Endodermal cell (in vitro differentiated cells): ENCODE measurements around the gene RBM4. TPM values are rescaled to one million over a fixed set of nuclear protein-coding genes. Genes with fewer than 3 reads are reported as not detected.
"Not testable (repeated sequence)": the region's sequence is repeated elsewhere in the genome, so short reads cannot be mapped to it uniquely, and the experiment has no call there.

Experiments
- DNase-seq: peaks from one replicate; pipeline ENCODE4 v3.0.0-alpha.2; 2017
- H3K27ac ChIP-seq: 2 replicates; pipeline ENCODE4 v1.5.1; 2013; ENCODE audit warnings: mild to moderate bottlenecking, low read depth, low read length, moderate library complexity
- H3K27me3 ChIP-seq: 2 replicates; pipeline ENCODE4 v1.6.1; 2013; ENCODE audit warnings: mild to moderate bottlenecking, low read length, moderate library complexity; ENCODE audit not compliant: insufficient read depth, control insufficient read depth, poor library complexity, severe bottlenecking
- H3K36me3 ChIP-seq: 2 replicates; pipeline ENCODE4 v1.7.0; 2013; ENCODE audit warnings: mild to moderate bottlenecking, low read length, moderate library complexity; ENCODE audit not compliant: control insufficient read depth, insufficient read depth
- H3K4me1 ChIP-seq: one replicate; pipeline ENCODE4 v1.7.0; 2013; ENCODE audit warnings: low read length; ENCODE audit not compliant: control insufficient read depth, insufficient read depth
- H3K4me3 ChIP-seq: 2 replicates; pipeline ENCODE4 v1.5.1; 2013; ENCODE audit warnings: mild to moderate bottlenecking, low read length, moderate library complexity
- H3K9ac ChIP-seq: 2 replicates; pipeline ENCODE4 v1.6.1; 2013; ENCODE audit warnings: mild to moderate bottlenecking, low read length, moderate library complexity; ENCODE audit not compliant: poor library complexity, severe bottlenecking; ENCODE audit errors: extremely low read depth
- H3K9me3 ChIP-seq: 2 replicates; pipeline ENCODE4 v1.6.1; 2013; ENCODE audit warnings: mild to moderate bottlenecking, low read length, moderate library complexity; ENCODE audit not compliant: control insufficient read depth
- H3K27ac Mint-ChIP-seq: 2 replicates; pipeline ENCODE4 v1.8.0; 2020; ENCODE audit warnings: mixed read lengths
- H3K27me3 Mint-ChIP-seq: 2 replicates; pipeline ENCODE4 v1.8.0; 2021; ENCODE audit warnings: mild to moderate bottlenecking, mixed read lengths; ENCODE audit not compliant: insufficient read depth
- H3K36me3 Mint-ChIP-seq: 2 replicates; pipeline ENCODE4 v1.8.0; 2020; ENCODE audit warnings: low read depth, mixed read lengths
- H3K4me1 Mint-ChIP-seq: 2 replicates; pipeline ENCODE4 v1.8.0; 2020; ENCODE audit warnings: mixed read lengths
- H3K4me3 Mint-ChIP-seq: 2 replicates; pipeline ENCODE4 v1.8.0; 2020; ENCODE audit warnings: mild to moderate bottlenecking, moderate library complexity, mixed read lengths
- H3K9me3 Mint-ChIP-seq: 2 replicates; pipeline ENCODE4 v1.8.0; 2020; ENCODE audit warnings: mild to moderate bottlenecking, mixed read lengths
- CTCF ChIP-seq: fragments of 200-600 bp; sonication (generic); conservative IDR thresholded peaks from 2 replicates; pipeline ENCODE4 v1.5.0; 2021; ENCODE audit warnings: antibody characterized with exemption, mild to moderate bottlenecking
- WGBS, 2 experiments: methylation state at CpG; one replicate each; pipeline versions ENCODE4 v1.1.5 to v1.1.7; 2013; ENCODE audit warnings: missing lambda C conversion rate in 2 of 2, mixed read lengths in 1 of 2; ENCODE audit not compliant: insufficient coverage in 1 of 2, insufficient read length in 1 of 2; 5-methylcytosine and 5-hydroxymethylcytosine counted together
- long read RNA-seq, 4 experiments: library from polyadenylated mRNA in 2 of 4; library from RNA in 1 of 4; library from capped mRNA in 1 of 4; stranded (forward) in 3 of 4; unstranded in 1 of 4; transcript quantifications; one replicate each; pipeline ENCODE4 v2.0.0, GENCODE V29; 2020 to 2021; ENCODE audit warnings: inconsistent platforms in 1 of 4
- polyA plus RNA-seq, 2 experiments: library from polyadenylated mRNA; stranded (reverse); fragments of 50-300 nt; gene quantifications; one replicate each; pipeline ENCODE4 v1.2.3, GENCODE V29; 2013
- total RNA-seq, 2 donors: library from RNA; stranded (reverse); fragmentation: NEBNext Ultra II Directional in 1 of 2; extraction: Animal tissue kit (Norgen Biotek cat#: 25700) in 1 of 2; gene quantifications; 2 replicates in 1 of 2; 3 replicates in 1 of 2; pipeline ENCODE4 v1.2.1, GENCODE V29; 2021

Gene RBM4
- 100 to 1,000 TPM; 151 to 191 TPM for total RNA-seq
- 176 TPM for polyA plus RNA-seq (2013, experiment 1 of 2)
- 157 TPM for polyA plus RNA-seq (2013, experiment 2 of 2)
- long read RNA-seq, experiment 1, transcript RBM4-205 (3 exons, 2,321 nt) = minor isoform, 11 of 61 reads
- long read RNA-seq, experiment 1, transcript RBM4-201 (4 exons, 1,694 nt) = major isoform, 21 of 61 reads
- long read RNA-seq, experiment 1, transcript RBM4-203 (3 exons, 921 nt) = minor isoform, 12 of 61 reads
- long read RNA-seq, experiment 1, partial matches to known transcripts = 5 of 61 reads
- long read RNA-seq, experiment 1, other reads (novel, unspliced or antisense) = 2 of 61 reads
- long read RNA-seq, experiment 2, transcript RBM4-202 (3 exons, 3,029 nt) = minor isoform, 6 of 95 reads
- long read RNA-seq, experiment 2, transcript RBM4-203 (3 exons, 921 nt) = minor isoform, 13 of 95 reads
- long read RNA-seq, experiment 2, transcript RBM4-204 (4 exons, 1,763 nt) = minor isoform, 7 of 95 reads
- long read RNA-seq, experiment 2, transcript RBM4-201 (4 exons, 1,694 nt) = major isoform, 45 of 95 reads
- long read RNA-seq, experiment 2, partial matches to known transcripts = 2 of 95 reads
- long read RNA-seq, experiment 2, other reads (novel, unspliced or antisense) = 11 of 95 reads
- long read RNA-seq, experiment 3, transcript RBM4-203 (3 exons, 921 nt) = minor isoform, 26 of 502 reads
- long read RNA-seq, experiment 3, transcript RBM4-206 (2 exons, 1,548 nt) = minor isoform, 23 of 502 reads
- long read RNA-seq, experiment 3, transcript RBM4-204 (4 exons, 1,763 nt) = minor isoform, 43 of 502 reads
- long read RNA-seq, experiment 3, transcript RBM4-201 (4 exons, 1,694 nt) = major isoform, 354 of 502 reads
- long read RNA-seq, experiment 3, partial matches to known transcripts = 8 of 502 reads
- long read RNA-seq, experiment 3, other reads (novel, unspliced or antisense) = 15 of 502 reads
- long read RNA-seq, experiment 4, transcript RBM4-201 (4 exons, 1,694 nt) = major isoform, 127 of 311 reads
- long read RNA-seq, experiment 4, transcript RBM4-203 (3 exons, 921 nt) = minor isoform, 63 of 311 reads
- long read RNA-seq, experiment 4, transcript RBM4-205 (3 exons, 2,321 nt) = minor isoform, 33 of 311 reads
- long read RNA-seq, experiment 4, transcript RBM4-206 (2 exons, 1,548 nt) = minor isoform, 25 of 311 reads
- long read RNA-seq, experiment 4, partial matches to known transcripts = 11 of 311 reads
- long read RNA-seq, experiment 4, other reads (novel, unspliced or antisense) = 20 of 311 reads

- Mint-ChIP-seq H3K4me3 (peak within 1 kb of the TSS; percentile 99), H3K27ac (peak within 1 kb of the TSS; percentile 100), H3K36me3 (peaks cover 63% of the 10 kb centered on the region), H3K27me3 (no peaks in the 10 kb centered on the region), H3K4me1 (peaks cover 50% of the 10 kb centered on the region), H3K9me3 (peaks cover 2% of the 10 kb centered on the region)
- DNase-seq = peak; percentile 99
- 0% methylated on average over 48 to 63 of the region's 63 CpGs for WGBS, 2 experiments
- peaks cover 63% of the 10 kb centered on the region for H3K36me3 ChIP-seq
- peak within 1 kb of the TSS; percentile 99 for H3K9ac ChIP-seq
- H3K4me3 ChIP-seq = peak within 1 kb of the TSS; percentile 100
- no peaks in the 10 kb centered on the region for H3K27me3 ChIP-seq
- peak within 1 kb of the TSS; percentile 96 for H3K27ac ChIP-seq
- no peaks in the 10 kb centered on the region for H3K4me1 ChIP-seq
- peak; percentile 14 for TF ChIP-seq CTCF
- no peaks in the 10 kb centered on the region for H3K9me3 ChIP-seq
Observed at GRCh38 chr11:66638177-66639065, at the start of gene RBM4. Gene RBM4, plus strand, starts transcription at chr11:66638703. Its CDS starts 1,009 bp downstream, at chr11:66639712.

GRCh38 chr11:66589315-66589714 is 49.2 kb upstream of the RBM4 start:
- not testable (repeated sequence) for H3K27ac Mint-ChIP-seq, H3K36me3 Mint-ChIP-seq, H3K27me3 ChIP-seq, H3K4me3 Mint-ChIP-seq, DNase-seq, H3K36me3 ChIP-seq, H3K4me3 ChIP-seq, H3K4me1 ChIP-seq, H3K9ac ChIP-seq, H3K27ac ChIP-seq
- H3K9me3 Mint-ChIP-seq = peaks cover 57% of the 10 kb centered on the region
- peaks cover 10% of the 10 kb centered on the region for H3K4me1 Mint-ChIP-seq
- H3K27me3 Mint-ChIP-seq = peaks cover 35% of the 10 kb centered on the region
- WGBS, 2 experiments = 70 to 79% methylated on average over 2 of the region's 2 CpGs
- peaks cover 26% of the 10 kb centered on the region for H3K9me3 ChIP-seq

GRCh38 chr11:66589996-66590675 is 48.4 kb upstream of the RBM4 start:
- no peak overlapping the region for H3K27ac ChIP-seq
- WGBS, 2 experiments = 95 to 100% methylated on average over 2 to 7 of the region's 7 CpGs
- TF ChIP-seq CTCF = no peak
- no peaks in the 10 kb centered on the region for H3K27me3 ChIP-seq
- H3K27ac Mint-ChIP-seq = no peak overlapping the region
- DNase-seq = no peak
- H3K4me1 ChIP-seq = no peaks in the 10 kb centered on the region
- peaks cover 26% of the 10 kb centered on the region for H3K9me3 ChIP-seq
- peaks cover 32% of the 10 kb centered on the region for H3K27me3 Mint-ChIP-seq
- H3K4me1 Mint-ChIP-seq = peaks cover 10% of the 10 kb centered on the region
- H3K9ac ChIP-seq = no peak overlapping the region
- H3K9me3 Mint-ChIP-seq = peaks cover 51% of the 10 kb centered on the region
- no peaks in the 10 kb centered on the region for H3K36me3 ChIP-seq
- no peak overlapping the region for H3K4me3 Mint-ChIP-seq
- H3K4me3 ChIP-seq = no peak overlapping the region
- peaks cover 5% of the 10 kb centered on the region for H3K36me3 Mint-ChIP-seq
